Measurements from ENCODE around the gene GRPEL1. TPM values are rescaled to one million over a fixed set of nuclear protein-coding genes. Genes with fewer than 3 reads are reported as not detected.

Gene GRPEL1
- polyA plus RNA-seq, 2 of the 4 experiments (the other 2 are of a cell fraction), result 45.5 to 72.0 TPM

GRCh38 chr4:7045961-7046921, 21.6 kb downstream of the GRPEL1 start:
- peaks cover 8% of the 10 kb centered on the region; the same call in 2 of the 3 replicates for H3K4me1 ChIP-seq
- DNase-seq (ENCODE audit: low read depth in 1 of 2, low spot score in 1 of 2), result no peak
- TF ChIP-seq PBX3 (IDR thresholded peaks at IDR 0.05), result no peak
- POLR2A ChIA-PET, result no interaction called here
- 97% methylated on average over 23 of the region's 23 CpGs for WGBS (ENCODE audit: missing lambda C conversion rate)
- ATAC-seq, result no peak
- no peak overlapping the region for H3K27ac ChIP-seq
- FAIRE-seq, result no peak
- CTCF ChIA-PET, result interaction anchor here (1.3 to 2.3 kb wide), 4 partner anchors 9 to 326 kb away, joined by 3 to 9 read pairs (median 5); no protein-coding TSS in a partner anchor
- H3K4me2 ChIP-seq, result no peak overlapping the region
- H3K4me3 ChIP-seq, result no peak overlapping the region
- H3K9me3 ChIP-seq, result no peaks in the 10 kb centered on the region

GRCh38 chr4:7045553-7045952, 22.3 kb downstream of the GRPEL1 start:
- ATAC-seq (no peak), DNase-seq (ENCODE audit: low read depth in 1 of 2, low spot score in 1 of 2) (no peak), FAIRE-seq (no peak)
- Histone ChIP-seq H3K4me2 (no peak overlapping the region), H3K9me3 (no peaks in the 10 kb centered on the region), H3K4me3 (no peak overlapping the region), H3K4me1 (peaks cover 8% of the 10 kb centered on the region; the same call in 2 of the 3 replicates), H3K27ac (no peak overlapping the region)
- ChIA-PET CTCF (interaction anchor here (0.8 to 1.4 kb wide), 3 partner anchors 8 to 153 kb away, joined by 3 to 4 read pairs (median 4); no protein-coding TSS in a partner anchor), POLR2A (no interaction called here)
- WGBS (ENCODE audit: missing lambda C conversion rate), result 99% methylated on average over 8 of the region's 8 CpGs
- TF ChIP-seq BHLHE40 (IDR thresholded peaks at IDR 0.05; ENCODE audit: low read depth, low read length), result no peak

GRCh38 chr4:7044137-7044930, 23.5 kb downstream of the GRPEL1 start:
- Histone ChIP-seq H3K9me3 (no peaks in the 10 kb centered on the region), H3K4me1 (peaks cover 8% of the 10 kb centered on the region; the same call in 2 of the 3 replicates), H3K27ac (peak overlapping the region; percentile 96 to 98), H3K4me2 (peak overlapping the region; percentile 92), H3K4me3 (peak overlapping the region; percentile 99)
- FAIRE-seq (no peak), DNase-seq (ENCODE audit: low read depth in 1 of 2, low spot score in 1 of 2) (no peak), ATAC-seq (no peak)
- TF ChIP-seq EHMT2 (IDR thresholded peaks at IDR 0.05; ENCODE audit: low read depth) (no peak), ATOH8 (CRISPR knock-in tag; IDR thresholded peaks at IDR 0.05; ENCODE audit: low read depth) (no peak), HMGXB4 (CRISPR knock-in tag; IDR thresholded peaks at IDR 0.05; ENCODE audit: borderline replicate concordance) (no peak), CHD2 (IDR thresholded peaks at IDR 0.05; ENCODE audit: low read length, partially characterized antibody) (no peak), HOXA7 (CRISPR knock-in tag; IDR thresholded peaks at IDR 0.05) (no peak), PBX3 (IDR thresholded peaks at IDR 0.05) (no peak), GATA3 (IDR thresholded peaks at IDR 0.05; ENCODE audit: borderline replicate concordance) (no peak), USF2 (IDR thresholded peaks at IDR 0.05) (no peak), MAZ (IDR thresholded peaks at IDR 0.05; ENCODE audit: borderline replicate concordance, low read depth, low read length) (no peak), RNF2 (IDR thresholded peaks at IDR 0.05; ENCODE audit: borderline replicate concordance, low read depth) (no peak), EP300 (IDR thresholded peaks at IDR 0.05) (no peak)
- ChIA-PET POLR2A (interaction anchor here (1.0 to 2.9 kb wide), 3 partner anchors 10 to 24 kb away, joined by 4 to 19 read pairs (median 5); partner anchors contain the start of gene GRPEL1), CTCF (interaction anchor here (0.7 to 4.3 kb wide), 9 partner anchors 10 to 152 kb away, joined by 3 to 26 read pairs (median 7); no protein-coding TSS in a partner anchor)
- WGBS (ENCODE audit: missing lambda C conversion rate), result 80% methylated on average over 14 of the region's 29 CpGs

All from A549 (cell line).